Stomach smooth muscle (tissue), 2 donors: Measurements from ENCODE around the gene DOCK6.

Experiments used
- H3K27ac ChIP-seq: one replicate; pipeline ENCODE4 v1.7.0; 2013; ENCODE audit warnings: mild to moderate bottlenecking, low read length, inconsistent platforms
- H3K27me3 ChIP-seq, 2 donors: one replicate each; pipeline ENCODE4 v1.7.0; 2013; ENCODE audit warnings: low read length in 2 of 2; ENCODE audit not compliant: insufficient read depth in 2 of 2, control insufficient read depth in 1 of 2
- H3K36me3 ChIP-seq, 2 donors: one replicate each; pipeline ENCODE4 v1.7.0; 2013; ENCODE audit warnings: low read length in 2 of 2; ENCODE audit not compliant: control insufficient read depth in 2 of 2, insufficient read depth in 2 of 2
- H3K4me1 ChIP-seq: one replicate; pipeline ENCODE4 v1.7.0; 2013; ENCODE audit warnings: low read length; ENCODE audit not compliant: control insufficient read depth, insufficient read depth
- H3K4me3 ChIP-seq, 2 donors: one replicate each; pipeline ENCODE4 v1.7.0; 2013; ENCODE audit warnings: low read length in 2 of 2
- H3K9ac ChIP-seq, 2 donors: one replicate each; pipeline ENCODE4 v1.7.0; 2013; ENCODE audit warnings: low read length in 2 of 2, mild to moderate bottlenecking in 1 of 2
- H3K9me3 ChIP-seq, 2 donors: one replicate each; pipeline ENCODE4 v1.7.0; 2013; ENCODE audit warnings: low read length in 2 of 2; ENCODE audit not compliant: control insufficient read depth in 2 of 2
- donor health status: healthy.
- donor health status: Pancreatic carcinoma.

Gene DOCK6

GRCh38 chr19:11236324-11237301 lies 25.7 kb downstream of the DOCK6 start:
- Histone ChIP-seq H3K36me3 (peaks cover 16 to 30% of the 10 kb centered on the region in 2 donors), H3K4me3 (no peak overlapping the region), H3K9ac (no peak overlapping the region), H3K27me3 (no peaks in the 10 kb centered on the region), H3K4me1 (no peaks in the 10 kb centered on the region), H3K27ac (no peak overlapping the region), H3K9me3 (peaks cover 0 to 4% of the 10 kb centered on the region in 2 donors)

- Histone ChIP-seq H3K9ac (no peak overlapping the region), H3K4me3 (no peak overlapping the region), H3K36me3 (peaks cover 22 to 31% of the 10 kb centered on the region in 2 donors), H3K9me3 (peaks cover 0 to 4% of the 10 kb centered on the region in 2 donors), H3K4me1 (no peaks in the 10 kb centered on the region), H3K27me3 (no peaks in the 10 kb centered on the region), H3K27ac (no peak overlapping the region)
Measured at GRCh38 chr19:11234486-11235075, 27.7 kb downstream of the DOCK6 start.

- H3K9me3 ChIP-seq: no peaks in the 10 kb centered on the region
- no peak overlapping the region for H3K9ac ChIP-seq
- H3K4me1 ChIP-seq: no peaks in the 10 kb centered on the region
- H3K27ac ChIP-seq: no peak overlapping the region
- no peak overlapping the region for H3K4me3 ChIP-seq
- H3K27me3 ChIP-seq: no peaks in the 10 kb centered on the region
- H3K36me3 ChIP-seq: peaks cover 22 to 26% of the 10 kb centered on the region in 2 donors
Measured at GRCh38 chr19:11233073-11233472, 29.3 kb downstream of the DOCK6 start.

GRCh38 chr19:11232555-11232954 lies 29.8 kb downstream of the DOCK6 start:
- peaks cover 22 to 26% of the 10 kb centered on the region in 2 donors for H3K36me3 ChIP-seq
- H3K4me3 ChIP-seq: no peak overlapping the region
- H3K9me3 ChIP-seq: no peaks in the 10 kb centered on the region
- H3K27ac ChIP-seq: no peak overlapping the region
- H3K9ac ChIP-seq: no peak overlapping the region
- no peaks in the 10 kb centered on the region for H3K4me1 ChIP-seq
- H3K27me3 ChIP-seq: no peaks in the 10 kb centered on the region

- no peak overlapping the region for H3K9ac ChIP-seq
- H3K9me3 ChIP-seq: no peaks in the 10 kb centered on the region
- H3K27ac ChIP-seq: no peak overlapping the region
- H3K27me3 ChIP-seq: no peaks in the 10 kb centered on the region
- no peaks in the 10 kb centered on the region for H3K4me1 ChIP-seq
- H3K4me3 ChIP-seq: no peak overlapping the region
- H3K36me3 ChIP-seq: peaks cover 20 to 35% of the 10 kb centered on the region in 2 donors
Measured at GRCh38 chr19:11230621-11231386, 31.5 kb downstream of the DOCK6 start.

GRCh38 chr19:11227195-11227886 lies 35.0 kb downstream of the DOCK6 start:
- Histone ChIP-seq H3K4me3 (no peak overlapping the region), H3K9me3 (no peaks in the 10 kb centered on the region), H3K36me3 (peaks cover 13 to 33% of the 10 kb centered on the region in 2 donors), H3K4me1 (no peaks in the 10 kb centered on the region), H3K27ac (no peak overlapping the region), H3K9ac (no peak overlapping the region), H3K27me3 (no peaks in the 10 kb centered on the region)

- peaks cover 0 to 2% of the 10 kb centered on the region in 2 donors for H3K9me3 ChIP-seq
- H3K9ac ChIP-seq: no peak overlapping the region
- no peaks in the 10 kb centered on the region for H3K4me1 ChIP-seq
- H3K27me3 ChIP-seq: no peaks in the 10 kb centered on the region
- H3K36me3 ChIP-seq: peaks cover 13 to 33% of the 10 kb centered on the region in 2 donors
- no peak overlapping the region for H3K4me3 ChIP-seq
- no peak overlapping the region for H3K27ac ChIP-seq
Measured at GRCh38 chr19:11226716-11227166, 35.6 kb downstream of the DOCK6 start.

- no peak overlapping the region for H3K4me3 ChIP-seq
- H3K36me3 ChIP-seq: peaks cover 16 to 38% of the 10 kb centered on the region in 2 donors
Measured at GRCh38 chr19:11225815-11226214, 36.5 kb downstream of the DOCK6 start.

GRCh38 chr19:11225172-11225571 lies 37.2 kb downstream of the DOCK6 start:
- H3K27ac ChIP-seq: no peak overlapping the region
- no peak overlapping the region for H3K4me3 ChIP-seq
- H3K9ac ChIP-seq: no peak overlapping the region
- no peaks in the 10 kb centered on the region for H3K27me3 ChIP-seq
- H3K9me3 ChIP-seq: peaks cover 3 to 8% of the 10 kb centered on the region in 2 donors
- no peaks in the 10 kb centered on the region for H3K4me1 ChIP-seq
- peaks cover 20 to 39% of the 10 kb centered on the region in 2 donors for H3K36me3 ChIP-seq

More at GRCh38 chr19:11225815-11226214, 36.5 kb downstream of the DOCK6 start:
- no peak overlapping the region for H3K9ac ChIP-seq
- H3K9me3 ChIP-seq: peaks cover 3 to 8% of the 10 kb centered on the region in 2 donors
- H3K27me3 ChIP-seq: no peaks in the 10 kb centered on the region
- H3K27ac ChIP-seq: no peak overlapping the region
- no peaks in the 10 kb centered on the region for H3K4me1 ChIP-seq

- no peak overlapping the region for H3K27ac ChIP-seq
- peaks cover 3 to 8% of the 10 kb centered on the region in 2 donors for H3K9me3 ChIP-seq
- no peak overlapping the region for H3K4me3 ChIP-seq
- peaks cover 24 to 41% of the 10 kb centered on the region in 2 donors for H3K36me3 ChIP-seq
- H3K27me3 ChIP-seq: no peaks in the 10 kb centered on the region
- H3K9ac ChIP-seq: no peak overlapping the region
- H3K4me1 ChIP-seq: no peaks in the 10 kb centered on the region
Measured at GRCh38 chr19:11224429-11224828, 37.9 kb downstream of the DOCK6 start.
